ENCODE results near the gene MAN1A1.

DNA sequence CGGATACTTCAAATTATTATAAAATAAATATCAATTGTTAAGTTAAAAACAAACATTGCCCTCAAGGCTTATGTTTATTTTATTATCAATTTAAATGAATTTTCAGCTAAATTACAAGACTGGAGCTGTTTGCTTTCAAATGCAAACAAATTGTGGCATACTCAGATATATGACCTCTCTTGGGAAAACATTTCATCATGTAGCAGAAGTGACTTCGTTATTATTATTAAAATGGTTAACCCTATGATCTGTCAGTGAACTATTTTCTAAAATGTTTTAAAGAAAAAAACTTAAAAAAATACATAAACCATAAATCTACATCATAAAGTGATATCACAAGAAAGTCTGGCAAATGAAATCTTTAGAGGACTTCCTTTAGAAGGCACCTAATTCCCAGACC, 72.5 kb downstream of the MAN1A1 start:
- TF ChIP-seq, protein P1, sequence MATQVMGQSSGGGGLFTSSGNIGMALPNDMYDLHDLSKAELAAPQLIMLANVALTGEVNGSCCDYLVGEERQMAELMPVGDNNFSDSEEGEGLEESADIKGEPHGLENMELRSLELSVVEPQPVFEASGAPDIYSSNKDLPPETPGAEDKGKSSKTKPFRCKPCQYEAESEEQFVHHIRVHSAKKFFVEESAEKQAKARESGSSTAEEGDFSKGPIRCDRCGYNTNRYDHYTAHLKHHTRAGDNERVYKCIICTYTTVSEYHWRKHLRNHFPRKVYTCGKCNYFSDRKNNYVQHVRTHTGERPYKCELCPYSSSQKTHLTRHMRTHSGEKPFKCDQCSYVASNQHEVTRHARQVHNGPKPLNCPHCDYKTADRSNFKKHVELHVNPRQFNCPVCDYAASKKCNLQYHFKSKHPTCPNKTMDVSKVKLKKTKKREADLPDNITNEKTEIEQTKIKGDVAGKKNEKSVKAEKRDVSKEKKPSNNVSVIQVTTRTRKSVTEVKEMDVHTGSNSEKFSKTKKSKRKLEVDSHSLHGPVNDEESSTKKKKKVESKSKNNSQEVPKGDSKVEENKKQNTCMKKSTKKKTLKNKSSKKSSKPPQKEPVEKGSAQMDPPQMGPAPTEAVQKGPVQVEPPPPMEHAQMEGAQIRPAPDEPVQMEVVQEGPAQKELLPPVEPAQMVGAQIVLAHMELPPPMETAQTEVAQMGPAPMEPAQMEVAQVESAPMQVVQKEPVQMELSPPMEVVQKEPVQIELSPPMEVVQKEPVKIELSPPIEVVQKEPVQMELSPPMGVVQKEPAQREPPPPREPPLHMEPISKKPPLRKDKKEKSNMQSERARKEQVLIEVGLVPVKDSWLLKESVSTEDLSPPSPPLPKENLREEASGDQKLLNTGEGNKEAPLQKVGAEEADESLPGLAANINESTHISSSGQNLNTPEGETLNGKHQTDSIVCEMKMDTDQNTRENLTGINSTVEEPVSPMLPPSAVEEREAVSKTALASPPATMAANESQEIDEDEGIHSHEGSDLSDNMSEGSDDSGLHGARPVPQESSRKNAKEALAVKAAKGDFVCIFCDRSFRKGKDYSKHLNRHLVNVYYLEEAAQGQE (IDR thresholded peaks at IDR 0.05): no peak
- TF ChIP-seq POLR2A (IDR thresholded peaks at IDR 0.05; ENCODE audit: low read length): no peak
